Motor neuron (in vitro differentiated cells): Measurements from ENCODE around the gene GTF2A1L. TPM values are rescaled to one million over a fixed set of nuclear protein-coding genes. Genes with fewer than 3 reads are reported as not detected.
"Not testable (repeated sequence)": the region's sequence is repeated elsewhere in the genome, so short reads cannot be mapped to it uniquely, and the experiment has no call there.

Experiments
- ATAC-seq, 8 experiments: fragments of 200-7000 bp; cut with Tn5 transposase; replicated peaks in 6 of 8; 2 replicates each; pipeline ENCODE4 v1.8.0; 2021; ENCODE audit warnings: mild to moderate bottlenecking in 8 of 8, moderate library complexity in 8 of 8
- H3K27ac ChIP-seq, 2 donors: fragments of 250-450 bp; sonication (Bioruptor Pico); 2 replicates each; pipeline ENCODE4 v1.9.0; 2021; ENCODE audit warnings: antibody characterized with exemption in 2 of 2, mild to moderate bottlenecking in 2 of 2, moderate library complexity in 1 of 2
- H3K4me1 ChIP-seq, 2 donors: fragments of 250-450 bp; sonication (Bioruptor Pico); replicated peaks in 1 of 2; 2 replicates each; pipeline ENCODE4 v1.6.1; 2021; ENCODE audit warnings: antibody characterized with exemption in 2 of 2, mild to moderate bottlenecking in 2 of 2, moderate library complexity in 1 of 2
- H3K4me3 ChIP-seq, 5 donors: fragments of 250-450 bp; sonication (Bioruptor Pico); 2 replicates each; pipeline ENCODE4 v1.9.0; 2021; ENCODE audit warnings: antibody characterized with exemption in 5 of 5, mild to moderate bottlenecking in 5 of 5, moderate library complexity in 4 of 5
- WGBS, 10 experiments: fragments of 450-650 bp; shearing (Covaris generic); methylation state at CpG; one replicate each; pipeline ENCODE4 v1.0.0; 2022; 5-methylcytosine and 5-hydroxymethylcytosine counted together
- in situ Hi-C, 9 experiments: fragments of 400-800 bp; cut with MboI; loops; one replicate each; pipeline ENCODE4 v1.15.0; 2021; ENCODE audit warnings: low sequenced_read_pairs in 9 of 9, low pct_unique_long_range_greater_than_20kb in 2 of 9; ENCODE audit not compliant: unreplicated experiment in 9 of 9
- total RNA-seq, 8 experiments: library from RNA; unstranded; fragments of 300-600 nt; gene quantifications; 2 replicates each; pipeline versions ENCODE4 v1.2.3 to v1.2.4, GENCODE V29; 2022

GTF2A1L gene
- total RNA-seq, 8 experiments from 2014 or later: 0.54 to 19.0 (median 0.99) TPM

DNA sequence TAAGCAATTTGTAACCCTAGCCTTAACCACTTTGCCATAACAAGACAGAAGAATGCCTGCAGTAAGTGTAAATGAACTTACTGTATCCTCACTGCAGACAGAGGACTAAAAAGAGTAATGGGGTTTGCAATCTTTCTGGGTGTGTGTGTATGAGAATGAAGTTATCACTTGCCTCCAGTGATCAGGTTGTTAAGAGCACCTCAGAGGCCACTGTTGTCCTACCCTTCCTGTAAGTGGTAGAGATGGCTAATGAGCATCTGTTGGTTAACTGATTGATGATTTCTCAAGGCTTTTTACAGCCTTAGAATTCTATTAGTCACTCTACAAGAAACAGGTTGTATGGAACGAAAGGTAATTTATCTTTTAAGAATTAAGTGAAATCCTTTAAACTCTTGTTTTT, 27.6 kb upstream of the GTF2A1L start:
- Histone ChIP-seq H3K4me1 (peaks cover 28 to 38% of the 10 kb centered on the region in 2 donors), H3K27ac (no peak overlapping the region), H3K4me3 (no peak overlapping the region)
- ATAC-seq: peak in 3 of 8 experiments; percentile 40 to 61 (median 59)
- in situ Hi-C loops: no loop called here
- WGBS, 10 experiments: 40 to 100% (median 64%) methylated on average over 1 of the region's 1 CpG; no CpG with 5 or more reads in 3 of the 10 experiments

DNA sequence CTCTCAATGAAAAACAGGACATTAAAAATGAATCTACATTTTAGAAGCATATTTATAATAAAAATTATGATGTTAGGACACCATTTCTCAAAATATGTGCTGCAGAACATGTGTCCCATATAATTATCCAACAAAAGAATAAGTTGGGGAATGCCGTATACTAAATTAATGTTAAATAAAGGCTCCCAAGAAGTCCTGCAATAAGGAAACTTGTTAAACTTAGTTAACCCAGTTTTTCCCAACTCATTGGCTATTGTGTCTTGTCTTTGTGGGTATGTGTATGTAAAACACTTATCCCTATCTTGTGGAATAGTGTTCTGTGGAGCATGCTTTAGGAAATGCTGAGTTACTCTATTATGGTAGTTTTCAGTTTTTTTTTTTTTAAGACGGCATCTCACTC, 25.6 kb upstream of the GTF2A1L start:
- in situ Hi-C loops: no loop called here
- ATAC-seq: no peak
- Histone ChIP-seq H3K4me1 (peaks cover 22 to 25% of the 10 kb centered on the region in 2 donors), H3K4me3 (no peak overlapping the region), H3K27ac (no peak overlapping the region)
- WGBS, 10 experiments: 75 to 100% (median 100%) methylated on average over 1 to 2 of the region's 2 CpGs; no CpG with 5 or more reads in 2 of the 10 experiments

GRCh38 chr2:48596751-48597150, 20.9 kb upstream of the GTF2A1L start:
- in situ Hi-C loops, ATAC-seq: not testable (repeated sequence)
- WGBS, 10 experiments: 92 to 100% (median 100%) methylated on average over 1 to 5 of the region's 7 CpGs; no CpG with 5 or more reads in 3 of the 10 experiments

GRCh38 chr2:48597492-48597891, 20.2 kb upstream of the GTF2A1L start:
- Histone ChIP-seq H3K27ac (no peak overlapping the region), H3K4me1 (peaks cover 7 to 13% of the 10 kb centered on the region in 2 donors), H3K4me3 (no peak overlapping the region)
- 8 to 100% (median 90%) methylated on average over 1 to 2 of the region's 2 CpGs; no CpG with 5 or more reads in 2 of the 10 experiments for WGBS, 10 experiments
- ATAC-seq: peak in 3 of 8 experiments; percentile 55 to 83 (median 73)
- in situ Hi-C loops: no loop called here

More at GRCh38 chr2:48596751-48597150, 20.9 kb upstream of the GTF2A1L start:
- not testable (repeated sequence) for H3K27ac ChIP-seq, H3K4me3 ChIP-seq
- peaks cover 7 to 13% of the 10 kb centered on the region in 2 donors for H3K4me1 ChIP-seq

GRCh38 chr2:48600204-48600813, 17.3 kb upstream of the GTF2A1L start:
- WGBS, 10 experiments: 6 to 59% (median 25%) methylated on average over 2 to 4 of the region's 4 CpGs; no CpG with 5 or more reads in 2 of the 10 experiments
- Histone ChIP-seq H3K4me1 (peaks cover 7 to 13% of the 10 kb centered on the region in 2 donors), H3K4me3 (no peak overlapping the region), H3K27ac (no peak overlapping the region)
- in situ Hi-C loops: loop anchor here in 3 of 9 experiments (10.0 to 25.0 kb wide), 4 partner anchors 137 to 1887 kb away; no protein-coding TSS in a partner anchor
- ATAC-seq: peak in 6 of 8 experiments; percentile 16 to 56 (median 31)

DNA sequence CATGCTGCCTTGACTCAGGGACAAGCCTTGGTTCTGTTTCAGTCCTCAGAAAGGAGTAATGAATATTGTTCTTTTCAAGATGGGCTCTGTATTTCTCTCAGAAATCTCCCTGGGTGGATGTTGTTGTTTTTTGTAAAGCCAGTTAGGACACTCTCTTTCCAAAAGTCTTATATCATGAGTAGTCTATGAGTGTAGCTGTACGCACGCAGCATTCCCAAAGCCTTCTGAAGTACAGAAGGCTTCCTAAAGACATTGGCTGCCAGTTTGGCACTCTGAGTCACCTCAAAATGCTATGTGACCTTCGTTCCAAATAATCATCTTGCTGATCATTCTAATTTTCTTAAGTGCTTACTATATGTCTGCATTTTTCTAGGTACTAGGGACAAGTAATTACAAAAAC, 16.7 kb upstream of the GTF2A1L start:
- Histone ChIP-seq H3K4me1 (peaks cover 7 to 13% of the 10 kb centered on the region in 2 donors), H3K27ac (no peak overlapping the region), H3K4me3 (no peak overlapping the region)
- WGBS, 10 experiments: 0 to 92% (median 43%) methylated on average over 1 to 3 of the region's 3 CpGs; no CpG with 5 or more reads in 1 of the 10 experiments
- in situ Hi-C loops: loop anchor here in 3 of 9 experiments (10.0 to 25.0 kb wide), 4 partner anchors 136 to 1886 kb away; no protein-coding TSS in a partner anchor
- no peak for ATAC-seq

GRCh38 chr2:48601349-48601748, 16.3 kb upstream of the GTF2A1L start:
- Histone ChIP-seq H3K4me1 (peaks cover 7 to 13% of the 10 kb centered on the region in 2 donors), H3K27ac (no peak overlapping the region), H3K4me3 (no peak overlapping the region)
- in situ Hi-C loops: loop anchor here in 3 of 9 experiments (10.0 to 25.0 kb wide), 4 partner anchors 136 to 1886 kb away; no protein-coding TSS in a partner anchor
- whole genome bisulfite sequencing, 10 experiments: 60 to 100% (median 90%) methylated on average over 1 to 7 of the region's 7 CpGs; no CpG with 5 or more reads in 1 of the 10 experiments
- peak in 4 of 8 experiments; percentile 9 to 31 (median 29) for ATAC-seq

- WGBS, 10 experiments: 85 to 100% (median 92%) methylated on average over 1 to 5 of the region's 5 CpGs
- peaks cover 2 to 6% of the 10 kb centered on the region in 2 donors for H3K4me1 ChIP-seq
- no peak overlapping the region for H3K27ac ChIP-seq
- in situ Hi-C loops: loop anchor here in 3 of 9 experiments (10.0 to 25.0 kb wide), 4 partner anchors 132 to 1882 kb away; no protein-coding TSS in a partner anchor
- H3K4me3 ChIP-seq: no peak overlapping the region
- no peak for ATAC-seq
Measured at GRCh38 chr2:48605482-48606175, 12.0 kb upstream of the GTF2A1L start.

- H3K4me1 ChIP-seq: no peaks in the 10 kb centered on the region
- no peak overlapping the region for H3K27ac ChIP-seq
- in situ Hi-C loops: loop anchor here in 3 of 9 experiments (10.0 to 25.0 kb wide), 4 partner anchors 130 to 1880 kb away; no protein-coding TSS in a partner anchor
- H3K4me3 ChIP-seq: no peak overlapping the region
- 0 to 100% (median 68%) methylated on average over 1 to 10 of the region's 10 CpGs for WGBS, 10 experiments
- ATAC-seq: no peak
Measured at GRCh38 chr2:48607307-48608014, 10.2 kb upstream of the GTF2A1L start.

DNA sequence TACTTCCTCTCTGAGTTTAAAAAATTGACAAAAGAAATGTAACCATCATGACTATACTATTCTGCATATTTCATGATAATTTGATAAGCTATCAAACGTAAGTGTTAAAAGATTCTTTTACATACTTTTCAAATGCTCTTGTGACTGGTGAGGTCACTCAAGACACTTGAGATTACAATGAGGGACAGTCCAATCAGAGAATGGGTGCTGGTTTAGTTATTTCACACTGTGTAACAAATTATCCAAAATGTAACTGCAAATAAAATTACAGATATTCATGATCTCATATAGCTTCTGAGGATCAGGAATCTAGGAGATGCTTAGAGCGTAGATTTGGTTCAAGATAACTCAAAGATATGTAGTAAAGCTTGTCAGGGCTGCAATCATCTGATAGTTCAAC, 4.4 kb upstream of the GTF2A1L start:
- H3K4me3 ChIP-seq: no peak overlapping the region
- in situ Hi-C loops: loop anchor here in 2 of 9 experiments (25.0 kb wide), 3 partner anchors 124 to 1874 kb away; no protein-coding TSS in a partner anchor
- 10 to 100% (median 79%) methylated on average over 1 to 2 of the region's 2 CpGs; no CpG with 5 or more reads in 1 of the 10 experiments for WGBS, 10 experiments

GRCh38 chr2:48614581-48614980, 3.1 kb upstream of the GTF2A1L start:
- not testable (repeated sequence) for H3K4me3 ChIP-seq, ATAC-seq, H3K4me1 ChIP-seq, H3K27ac ChIP-seq
- WGBS, 10 experiments: no CpG with 5 or more reads among the region's 35 CpGs
- in situ Hi-C loops: loop anchor here in 2 of 9 experiments (25.0 kb wide), 3 partner anchors 123 to 1873 kb away; no protein-coding TSS in a partner anchor

More for the DNA sequence above, 4.4 kb upstream of the GTF2A1L start:
- Histone ChIP-seq H3K4me1 (no peaks in the 10 kb centered on the region), H3K27ac (no peak overlapping the region)
- no peak for ATAC-seq

DNA sequence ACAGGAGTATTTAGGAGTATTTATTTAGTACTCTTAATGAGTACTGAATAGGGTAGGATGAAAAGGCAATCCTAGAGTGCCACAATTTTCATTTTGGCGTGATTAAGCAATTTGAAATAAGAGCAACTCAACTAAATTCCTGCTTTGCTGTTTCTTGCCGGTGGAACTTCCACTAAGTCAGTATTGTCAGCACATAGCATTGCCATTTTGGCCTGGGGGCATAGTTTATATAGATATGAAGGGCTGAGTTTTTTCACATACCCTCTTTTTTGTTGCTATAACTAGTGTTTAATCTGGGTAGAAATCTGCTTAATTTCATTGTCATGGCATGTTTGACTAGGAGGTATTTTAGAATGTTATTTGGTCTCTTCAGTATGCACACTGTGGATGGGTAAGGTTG, 1.9 kb downstream of the GTF2A1L start:
- in situ Hi-C loops: loop anchor here in 2 of 9 experiments (25.0 kb wide), 3 partner anchors 118 to 1868 kb away; no protein-coding TSS in a partner anchor
- Histone ChIP-seq H3K27ac (no peak overlapping the region), H3K4me1 (no peaks in the 10 kb centered on the region), H3K4me3 (no peak overlapping the region)
- ATAC-seq: no peak
- 77 to 100% (median 93%) methylated on average over 1 to 2 of the region's 2 CpGs; no CpG with 5 or more reads in 4 of the 10 experiments for WGBS, 10 experiments
